ENCODE results near the gene FOXP1.
"Not testable (repeated sequence)": the region's sequence is repeated elsewhere in the genome, so short reads cannot be mapped to it uniquely, and the experiment has no call there.

FOXP1 gene

DNA sequence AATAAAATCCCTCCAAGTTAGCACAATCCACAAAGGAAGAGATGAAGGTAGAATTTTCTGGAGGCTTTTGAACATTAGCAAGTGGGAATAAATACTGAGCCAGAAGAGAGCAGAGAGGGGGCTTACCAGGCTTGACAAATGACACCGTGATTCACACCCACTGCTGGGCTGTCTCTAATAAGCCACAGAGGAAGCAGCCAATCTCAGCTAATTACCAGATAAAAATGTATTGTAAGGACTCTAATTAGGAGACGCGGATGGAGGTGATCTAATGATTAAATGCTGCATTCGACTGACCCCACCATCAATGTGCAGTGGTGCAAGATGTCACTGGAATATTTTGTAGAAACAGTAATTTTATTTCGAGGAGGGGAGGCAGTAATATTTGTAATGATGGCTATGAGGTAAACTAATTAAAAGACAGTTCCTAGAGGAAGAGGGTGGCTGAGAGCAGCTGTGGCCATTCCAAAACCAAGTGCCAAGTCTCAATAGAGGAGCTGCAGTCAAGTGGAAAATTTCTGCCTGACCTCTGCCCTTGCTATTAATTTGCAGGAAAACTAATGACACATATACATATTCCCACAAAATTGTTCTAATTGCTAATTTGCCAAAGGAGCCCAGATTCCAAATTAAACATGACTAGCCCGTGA lies 602.2 kb downstream of the FOXP1 start:
- DNase-seq: no peak

DNA sequence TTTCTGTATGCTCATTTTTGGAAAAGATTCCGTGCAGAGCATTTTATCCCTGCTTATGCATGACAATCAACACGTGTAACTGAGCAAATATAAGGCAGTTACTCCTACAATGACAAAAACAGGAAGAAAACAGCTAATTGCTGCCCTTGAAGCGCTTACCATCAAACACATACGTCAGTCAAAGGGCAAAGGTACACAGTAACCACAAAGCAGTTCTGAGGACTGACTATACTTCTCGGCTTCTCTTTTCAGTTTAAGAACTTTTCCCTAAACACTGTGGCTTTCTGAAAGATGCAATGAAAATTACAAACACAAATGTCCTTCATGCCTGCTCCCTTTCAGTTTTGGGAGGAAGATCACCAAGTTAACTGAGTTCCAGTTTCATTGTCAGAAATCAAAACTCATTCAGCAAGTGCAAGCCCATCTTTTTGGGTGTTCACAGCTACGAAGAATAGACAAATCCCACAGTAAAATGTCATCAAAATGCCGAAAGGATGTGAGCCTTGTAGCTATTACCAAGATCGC lies 602.8 kb downstream of the FOXP1 start:
- no peak for DNase-seq

DNA sequence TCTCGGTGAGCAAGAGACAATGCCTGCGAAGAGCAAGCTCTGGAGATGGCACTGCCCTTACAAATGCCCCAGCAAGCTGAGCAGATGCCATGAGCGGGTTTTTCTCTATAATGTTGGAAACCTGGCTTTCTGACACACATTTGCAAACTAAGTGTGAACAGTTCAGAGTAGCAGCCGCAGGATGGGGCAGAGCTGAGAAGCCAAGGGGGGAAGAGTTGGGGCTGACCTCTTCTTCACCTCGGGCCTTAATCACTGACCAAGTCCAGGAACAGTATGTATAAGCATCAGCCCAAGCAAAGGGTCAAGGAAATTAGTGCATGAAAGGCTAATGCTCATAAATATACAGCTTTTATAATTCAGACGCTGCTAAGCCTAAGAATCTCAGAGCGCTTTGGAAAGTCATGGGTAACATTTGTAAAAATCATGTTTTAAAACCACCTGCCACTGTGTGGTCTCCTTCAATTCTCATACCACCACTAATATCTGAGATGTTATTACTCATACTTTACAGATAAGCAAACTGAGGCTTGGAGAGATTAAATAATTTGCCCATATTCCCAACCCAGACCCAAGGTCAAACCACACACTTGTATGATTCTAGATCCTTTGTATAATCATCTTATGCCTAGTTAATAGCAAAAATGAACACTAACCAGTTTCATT lies 603.4 kb downstream of the FOXP1 start:
- no peak for DNase-seq

GRCh38 chr3:70977712-70978111 lies 605.8 kb downstream of the FOXP1 start:
- DNase-seq: no peak

DNA sequence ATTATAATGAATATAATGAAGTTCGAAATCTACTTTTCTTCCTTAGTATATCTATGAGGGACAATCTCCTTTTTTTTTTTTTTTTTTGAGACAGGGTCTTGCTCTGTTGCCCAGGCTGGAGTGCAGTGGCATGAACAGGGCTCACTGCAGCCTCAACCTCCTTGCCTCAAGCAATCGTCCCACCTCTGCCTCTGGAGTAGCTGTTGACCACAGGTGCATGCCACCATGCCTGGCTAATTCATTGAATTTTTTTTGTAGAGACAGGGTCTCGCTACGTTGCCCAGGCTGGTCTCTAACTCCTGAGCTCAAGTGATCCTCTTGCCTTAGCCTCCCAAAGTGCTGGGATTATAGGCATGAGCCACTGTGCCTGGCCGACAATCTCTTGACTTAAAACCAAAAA lies 607.5 kb downstream of the FOXP1 start:
- DNase-seq: not testable (repeated sequence)

GRCh38 chr3:70974747-70975146 lies 608.8 kb downstream of the FOXP1 start:
- DNase-seq: no peak

GRCh38 chr3:70973558-70973957 lies 610.0 kb downstream of the FOXP1 start:
- no peak for DNase-seq

- DNase-seq: no peak
Measured at GRCh38 chr3:70972855-70973254, 610.7 kb downstream of the FOXP1 start.

DNA sequence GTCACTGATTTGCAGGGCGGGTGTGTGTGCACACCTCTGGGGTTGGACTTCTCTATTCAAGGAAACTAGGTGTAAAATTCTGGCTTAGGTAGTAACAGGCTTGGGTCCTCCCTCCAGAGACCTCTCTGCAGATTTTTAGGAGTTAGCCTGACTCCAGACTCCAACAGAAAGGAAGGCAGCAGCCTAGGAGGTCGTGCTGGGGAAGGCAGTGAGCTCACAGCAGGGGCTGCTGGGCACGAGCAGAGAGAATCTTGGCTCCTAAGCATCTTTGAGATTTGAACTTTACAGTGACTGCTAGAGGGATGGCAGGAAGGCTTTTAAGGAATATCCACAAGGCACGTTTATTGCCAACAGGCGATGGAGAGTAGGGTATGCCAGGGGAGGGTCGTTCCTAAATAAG lies 612.6 kb downstream of the FOXP1 start:
- no peak for DNase-seq

DNA sequence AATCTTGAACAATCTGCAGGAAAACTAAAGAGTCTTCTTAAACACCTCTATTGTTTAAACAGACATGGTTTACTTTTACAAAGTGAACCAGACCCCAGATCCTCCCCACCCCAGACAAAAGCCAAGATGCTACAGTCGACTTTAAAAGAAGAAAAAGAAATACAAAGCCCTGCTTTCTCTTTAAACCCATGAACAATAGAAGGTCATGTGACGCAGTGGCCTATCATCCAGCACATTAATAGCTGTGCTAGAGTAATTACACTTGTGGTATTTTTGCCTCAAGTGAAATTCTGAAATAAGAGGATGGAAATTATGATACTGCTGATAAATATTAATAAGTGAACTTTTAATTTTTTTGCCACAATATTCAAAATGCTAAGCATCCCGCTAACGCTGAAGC lies 613.4 kb downstream of the FOXP1 start:
- no peak for DNase-seq

GRCh38 chr3:70963431-70964275 lies 619.9 kb downstream of the FOXP1 start:
- no peak for DNase-seq

DNA sequence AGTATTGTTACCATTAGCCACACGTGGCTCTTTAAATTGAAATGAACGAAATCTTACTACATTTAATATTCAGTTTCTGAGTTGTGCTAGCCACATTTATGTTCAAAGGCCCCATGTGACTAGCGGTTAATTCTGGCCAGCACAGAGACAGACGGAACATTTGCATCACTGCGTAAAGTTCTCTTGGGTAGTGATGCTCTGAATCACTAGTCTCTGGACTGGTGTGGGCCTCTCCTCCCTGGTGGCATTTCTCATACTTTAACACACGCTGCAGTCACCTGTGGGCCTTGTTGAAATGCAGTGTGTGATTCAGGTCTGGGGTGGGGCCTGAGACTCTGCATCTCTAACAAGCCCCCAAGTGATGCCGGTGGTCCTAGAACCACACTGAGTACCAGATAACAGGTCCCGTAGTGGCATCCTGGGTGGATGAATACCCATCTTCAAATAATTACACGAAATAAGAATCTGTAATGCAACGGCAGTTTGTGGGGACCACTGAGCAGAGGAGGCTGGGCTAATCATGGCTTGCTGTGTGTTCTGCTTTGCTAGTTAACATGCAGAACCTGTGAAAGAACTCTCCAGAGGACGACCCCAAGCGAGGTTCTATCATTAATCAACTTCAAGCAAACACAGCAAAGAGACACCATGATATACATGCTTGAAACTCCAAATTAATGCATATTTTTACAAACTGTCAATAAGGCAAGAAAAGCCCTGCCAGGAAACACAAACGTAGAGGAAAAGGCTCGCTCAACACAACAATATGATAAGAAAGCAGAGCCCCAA lies 623.8 kb downstream of the FOXP1 start:
- no peak for DNase-seq

GRCh38 chr3:70952033-70952747 lies 631.3 kb downstream of the FOXP1 start:
- DNase-seq: no peak

DNA sequence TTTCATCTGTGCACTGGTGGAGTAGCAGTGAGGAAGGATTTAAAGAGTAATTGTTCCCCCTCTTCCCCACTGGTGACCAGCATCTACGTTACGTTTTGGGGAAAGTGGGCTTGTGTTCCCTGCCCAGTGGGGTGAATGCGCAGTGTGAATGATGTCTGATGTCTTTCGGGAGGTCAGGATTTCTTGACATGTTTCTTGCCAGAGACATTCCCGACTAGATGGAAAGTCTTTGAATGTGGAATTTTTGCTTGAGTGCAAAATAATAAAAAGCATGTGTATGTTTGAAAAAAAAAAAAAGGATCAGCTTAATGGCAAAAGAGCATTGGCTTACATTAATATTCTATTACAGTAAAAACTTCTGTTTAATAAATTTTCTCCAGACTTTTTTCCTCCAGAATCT lies 632.2 kb downstream of the FOXP1 start:
- DNase-seq: no peak

DNA sequence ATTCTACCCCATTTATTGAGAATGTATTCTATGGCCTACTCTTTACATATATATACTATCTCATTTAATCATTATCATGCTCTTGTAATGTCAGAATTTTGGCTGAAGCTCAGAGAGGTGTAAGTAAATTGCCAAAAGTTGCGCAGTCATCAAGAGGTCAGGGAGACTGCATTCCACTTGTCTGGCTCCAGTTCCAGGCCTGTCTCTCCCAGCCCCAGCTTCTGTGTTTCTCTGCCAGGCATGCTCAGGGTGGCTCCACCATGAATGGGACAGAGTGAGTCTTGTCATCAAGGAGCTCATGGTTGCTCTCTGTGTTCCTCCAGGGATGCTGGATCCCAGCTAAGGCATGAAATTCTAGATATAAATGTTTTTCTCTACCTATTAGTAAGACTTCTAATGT lies 635.9 kb downstream of the FOXP1 start:
- DNase-seq: no peak

DNA sequence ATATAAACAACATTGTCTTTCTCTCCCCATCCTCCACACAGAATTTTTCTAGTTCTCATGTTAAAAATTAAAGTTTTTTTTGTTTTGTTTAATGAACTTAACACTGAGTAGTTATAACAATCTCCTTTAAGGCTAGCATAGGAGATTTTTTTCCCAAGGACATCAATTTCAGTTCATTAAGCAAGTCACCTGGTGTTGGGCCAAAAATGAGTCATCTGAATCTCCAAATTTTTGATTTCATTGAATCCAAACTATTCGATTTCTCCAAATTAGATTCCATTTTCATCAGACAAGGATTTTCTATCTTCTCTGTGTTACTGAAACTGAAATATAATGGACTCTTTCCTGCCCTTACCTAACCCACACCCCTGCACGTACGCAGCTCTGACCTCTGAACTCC lies 639.6 kb downstream of the FOXP1 start:
- DNase-seq: no peak

DNA sequence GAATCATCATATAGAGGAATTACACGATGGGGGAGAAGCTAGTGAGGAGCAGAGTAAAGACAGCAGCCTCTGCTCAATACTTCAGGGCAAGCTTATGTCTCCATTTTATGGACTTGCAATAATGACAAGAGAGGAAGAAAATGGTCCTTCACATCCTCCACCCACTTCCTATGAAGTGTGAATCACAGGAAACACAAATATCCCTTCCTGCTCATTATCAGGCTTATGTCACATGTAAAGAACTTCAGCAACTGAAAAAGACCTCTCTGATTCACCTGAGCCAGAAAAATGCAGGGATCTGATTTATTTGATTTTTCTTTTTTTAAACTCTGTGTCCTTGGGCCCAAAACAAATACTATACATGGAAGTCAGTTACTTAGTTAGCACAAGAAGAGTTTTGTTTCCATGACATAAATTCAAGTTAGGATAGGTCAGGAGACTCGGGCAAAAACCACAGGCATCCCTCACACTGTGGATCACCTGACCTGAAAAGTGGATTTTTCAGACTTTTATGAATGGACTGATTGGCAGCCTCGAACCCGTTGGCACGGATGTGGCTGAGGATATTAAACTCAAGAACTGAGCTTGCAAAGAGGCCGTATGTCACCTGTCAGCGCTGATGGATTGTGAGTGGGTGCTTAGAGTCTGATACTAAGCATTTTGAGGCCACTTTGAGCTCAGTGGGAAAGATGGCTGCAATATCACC lies 650.3 kb downstream of the FOXP1 start:
- no peak for DNase-seq

DNA sequence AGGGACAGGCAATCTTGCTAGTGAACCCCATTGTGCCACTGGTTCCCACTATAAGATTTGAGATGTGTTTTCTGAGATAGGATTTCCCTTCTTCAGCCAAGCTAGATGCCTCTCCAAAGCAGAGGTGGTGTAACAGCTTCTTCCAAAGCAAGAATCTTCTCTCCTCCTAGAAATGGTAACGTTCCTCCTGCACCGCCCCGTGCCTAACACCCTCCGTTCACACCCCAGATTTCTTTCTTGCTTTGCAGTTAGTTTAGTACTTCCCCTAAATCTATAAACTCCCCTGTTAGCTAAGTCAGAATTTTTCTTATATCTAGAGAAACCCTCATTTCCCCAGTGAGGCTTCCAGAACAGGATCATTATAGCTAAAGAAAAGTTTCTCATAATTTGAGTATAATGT lies 653.5 kb downstream of the FOXP1 start:
- no peak for DNase-seq

GRCh38 chr3:70927239-70927638 lies 656.3 kb downstream of the FOXP1 start:
- DNase-seq: no peak

DNA sequence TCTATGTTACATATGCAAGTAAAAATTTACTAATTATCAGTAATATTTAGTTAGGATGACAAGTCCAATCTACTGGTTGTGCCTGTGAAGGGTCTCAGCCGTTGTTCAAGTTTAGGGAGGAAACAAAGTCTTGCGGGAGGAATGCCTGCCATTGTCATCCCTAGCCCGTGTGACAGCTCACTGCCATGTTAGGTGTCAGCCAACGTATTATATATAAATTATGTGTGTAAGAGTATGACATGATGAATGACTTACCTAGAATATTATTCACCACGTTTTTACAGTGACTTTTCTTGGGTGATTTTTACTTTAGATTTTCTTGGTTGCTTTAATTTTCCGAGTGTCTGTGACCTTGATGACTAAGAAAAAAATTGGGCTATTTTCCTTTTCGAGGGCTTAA lies 656.7 kb downstream of the FOXP1 start:
- DNase-seq: no peak

DNA sequence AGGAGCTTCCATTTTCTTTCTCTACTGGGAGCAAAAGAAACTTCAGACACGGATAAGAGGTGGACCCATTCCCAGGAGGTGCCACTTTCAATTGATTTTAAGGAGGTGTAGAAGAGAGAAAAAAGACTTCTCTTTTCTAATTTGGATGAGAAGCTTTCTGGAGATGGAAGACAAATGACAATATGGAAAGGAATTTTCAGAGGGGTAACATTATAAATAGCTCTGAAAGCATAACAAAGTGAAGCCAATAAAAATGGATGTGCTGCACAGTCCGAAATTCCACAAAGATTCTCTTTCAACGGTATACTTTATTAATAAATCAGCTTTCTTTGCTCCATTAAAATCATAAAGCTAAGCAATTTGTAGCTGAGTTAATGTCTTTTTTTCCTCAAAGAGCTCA lies 663.9 kb downstream of the FOXP1 start:
- DNase-seq: no peak

DNA sequence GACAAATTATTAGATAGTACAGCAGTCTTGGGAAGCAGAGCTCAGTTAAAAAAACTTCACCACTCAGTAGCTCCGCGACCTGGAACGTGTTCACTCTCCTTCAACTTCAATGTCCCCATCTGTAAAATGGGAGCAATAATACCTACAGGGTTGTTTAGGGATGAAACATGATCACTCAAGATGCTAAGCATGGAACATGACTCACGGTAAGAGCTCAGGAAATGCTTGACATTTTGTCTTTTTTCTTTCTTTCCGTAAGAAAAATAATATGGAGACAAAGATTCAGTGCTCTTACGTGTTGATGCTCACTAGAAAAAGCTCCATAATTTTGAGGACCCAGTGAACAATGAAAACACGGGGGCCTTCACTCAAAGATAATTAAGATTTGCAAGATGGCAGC lies 664.4 kb downstream of the FOXP1 start:
- no peak for DNase-seq
